Tibial nerve (tissue), 4 donors: ENCODE data around the gene ARF3.

Experiments used
- EP300 ChIP-seq, 2 donors: sonication (generic); formaldehyde crosslinking; IDR thresholded peaks; one replicate each; pipeline ENCODE4 v1.6.1; 2017; ENCODE audit warnings: antibody characterized with exemption in 2 of 2, mild to moderate bottlenecking in 1 of 2
- POLR2A ChIP-seq, 2 donors: fragments of 450-650 bp; IDR thresholded peaks; one replicate each; pipeline ENCODE4 v1.6.1; 2017; ENCODE audit warnings: antibody characterized with exemption in 2 of 2, mild to moderate bottlenecking in 2 of 2, moderate library complexity in 2 of 2
- TF ChIP-seq, protein P1 (sequence below), 5 experiments: fragments of 200-600 bp in 3 of 5; fragments of 450-650 bp in 2 of 5; sonication (generic) in 3 of 5; IDR thresholded peaks; one replicate each; pipeline ENCODE4 v1.5.1; 2016 to 2019; ENCODE audit warnings: antibody characterized with exemption in 5 of 5, mild to moderate bottlenecking in 3 of 5, moderate library complexity in 2 of 5

DNA sequence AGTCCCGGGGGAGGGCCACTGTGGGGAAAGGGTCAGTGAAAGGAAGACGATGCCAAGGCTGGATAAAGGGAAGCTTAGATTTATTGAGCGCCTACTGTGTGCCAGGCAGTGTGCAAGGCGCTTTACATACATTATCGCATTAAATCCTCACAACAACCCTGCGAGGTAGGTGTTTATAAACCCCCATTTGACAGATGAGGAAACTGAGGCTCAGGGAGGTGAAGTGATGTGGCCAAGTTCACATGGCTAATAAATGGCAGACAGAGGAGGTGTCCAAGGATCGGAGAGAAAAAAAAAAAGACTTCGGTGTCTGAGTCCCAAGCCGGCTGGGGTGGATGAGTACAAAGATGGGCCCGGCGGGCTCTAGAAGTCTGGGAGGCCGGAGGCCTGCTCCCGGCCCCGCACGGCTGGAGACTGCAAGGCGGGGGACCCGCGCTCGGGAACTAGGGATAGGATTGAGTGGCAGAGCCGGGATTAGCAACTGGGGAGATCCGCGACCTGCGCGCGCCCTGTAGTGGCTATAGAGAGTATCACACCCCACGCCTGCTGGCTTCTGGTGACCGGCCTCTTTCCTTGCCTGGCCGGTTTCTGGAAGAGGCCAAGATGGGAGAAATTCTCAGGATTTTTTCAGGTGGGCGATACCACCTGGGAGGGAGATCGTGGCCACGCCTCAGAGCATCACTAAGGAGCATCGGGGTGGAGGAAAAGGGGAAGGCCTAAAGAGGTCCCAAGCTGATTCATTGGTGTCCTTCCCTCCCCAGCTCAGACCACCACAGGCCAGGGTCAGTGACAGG lies 38.0 kb upstream of the ARF3 start:
- TF ChIP-seq, protein P1, sequence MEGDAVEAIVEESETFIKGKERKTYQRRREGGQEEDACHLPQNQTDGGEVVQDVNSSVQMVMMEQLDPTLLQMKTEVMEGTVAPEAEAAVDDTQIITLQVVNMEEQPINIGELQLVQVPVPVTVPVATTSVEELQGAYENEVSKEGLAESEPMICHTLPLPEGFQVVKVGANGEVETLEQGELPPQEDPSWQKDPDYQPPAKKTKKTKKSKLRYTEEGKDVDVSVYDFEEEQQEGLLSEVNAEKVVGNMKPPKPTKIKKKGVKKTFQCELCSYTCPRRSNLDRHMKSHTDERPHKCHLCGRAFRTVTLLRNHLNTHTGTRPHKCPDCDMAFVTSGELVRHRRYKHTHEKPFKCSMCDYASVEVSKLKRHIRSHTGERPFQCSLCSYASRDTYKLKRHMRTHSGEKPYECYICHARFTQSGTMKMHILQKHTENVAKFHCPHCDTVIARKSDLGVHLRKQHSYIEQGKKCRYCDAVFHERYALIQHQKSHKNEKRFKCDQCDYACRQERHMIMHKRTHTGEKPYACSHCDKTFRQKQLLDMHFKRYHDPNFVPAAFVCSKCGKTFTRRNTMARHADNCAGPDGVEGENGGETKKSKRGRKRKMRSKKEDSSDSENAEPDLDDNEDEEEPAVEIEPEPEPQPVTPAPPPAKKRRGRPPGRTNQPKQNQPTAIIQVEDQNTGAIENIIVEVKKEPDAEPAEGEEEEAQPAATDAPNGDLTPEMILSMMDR (IDR thresholded peaks at IDR 0.05): peak; percentile 78 to 87 (median 82)
- no peak for TF ChIP-seq POLR2A (IDR thresholded peaks at IDR 0.05)
- TF ChIP-seq EP300 (IDR thresholded peaks at IDR 0.05): no peak
